ENCODE results near the gene CREBL2.
"Not testable (repeated sequence)": the region's sequence is repeated elsewhere in the genome, so short reads cannot be mapped to it uniquely, and the experiment has no call there.

The CREBL2 gene

GRCh38 chr12:12598864-12599263 lies 12.8 kb upstream of the CREBL2 start:
- no peak for DNase-seq

GRCh38 chr12:12599750-12600643 lies 11.7 kb upstream of the CREBL2 start:
- no peak for DNase-seq

GRCh38 chr12:12600659-12601058 lies 11.0 kb upstream of the CREBL2 start:
- no peak for DNase-seq

GRCh38 chr12:12604740-12605139 lies 6.9 kb upstream of the CREBL2 start:
- no peak for DNase-seq

GRCh38 chr12:12606781-12607589 lies 4.7 kb upstream of the CREBL2 start:
- DNase-seq = no peak

- DNase-seq = peak; percentile 33
Measured at GRCh38 chr12:12608557-12608957, 3.1 kb upstream of the CREBL2 start.

- DNase-seq = no peak
Measured at GRCh38 chr12:12609692-12610091, 2.0 kb upstream of the CREBL2 start.

GRCh38 chr12:12610711-12611110 lies 965 bp upstream of the CREBL2 start:
- DNase-seq = no peak

GRCh38 chr12:12612358-12612757 lies 682 bp downstream of the CREBL2 start:
- peak; percentile 73 for DNase-seq

GRCh38 chr12:12613344-12613743 lies 1.7 kb downstream of the CREBL2 start:
- DNase-seq = no peak

- no peak for DNase-seq
Measured at GRCh38 chr12:12614342-12614741, 2.7 kb downstream of the CREBL2 start.

- DNase-seq = no peak
Measured at GRCh38 chr12:12616512-12617310, 5.0 kb downstream of the CREBL2 start.

GRCh38 chr12:12618064-12618463 lies 6.4 kb downstream of the CREBL2 start:
- DNase-seq = not testable (repeated sequence)

- no peak for DNase-seq
Measured at GRCh38 chr12:12620730-12621315, 9.1 kb downstream of the CREBL2 start.

GRCh38 chr12:12622418-12622817 lies 10.7 kb downstream of the CREBL2 start:
- DNase-seq = no peak

GRCh38 chr12:12624498-12624992 lies 12.9 kb downstream of the CREBL2 start:
- no peak for DNase-seq

- no peak for DNase-seq
Measured at GRCh38 chr12:12626471-12626870, 14.8 kb downstream of the CREBL2 start.

GRCh38 chr12:12627308-12627827 lies 15.7 kb downstream of the CREBL2 start:
- no peak for DNase-seq

- no peak for DNase-seq
Measured at GRCh38 chr12:12628013-12628412, 16.3 kb downstream of the CREBL2 start.

GRCh38 chr12:12630850-12631249 lies 19.2 kb downstream of the CREBL2 start:
- DNase-seq = no peak

GRCh38 chr12:12635651-12636050 lies 24.0 kb downstream of the CREBL2 start:
- no peak for DNase-seq

GRCh38 chr12:12636641-12637040 lies 25.0 kb downstream of the CREBL2 start:
- no peak for DNase-seq
